Esophagus (tissue), 2 donors: Measurements from ENCODE around the gene NPAS3. TPM values are rescaled to one million over a fixed set of nuclear protein-coding genes. Genes with fewer than 3 reads are reported as not detected.

Experiments used
- H3K27ac ChIP-seq, 2 donors: one replicate each; pipeline ENCODE4 v1.5.1; 2013; ENCODE audit warnings: low read depth in 2 of 2, mild to moderate bottlenecking in 2 of 2, inconsistent platforms in 1 of 2, low read length in 1 of 2, moderate library complexity in 1 of 2
- H3K27me3 ChIP-seq, 2 donors: one replicate each; pipeline ENCODE4 v1.6.1; 2013; ENCODE audit warnings: low read length in 2 of 2, control low read depth in 1 of 2, mild to moderate bottlenecking in 1 of 2; ENCODE audit not compliant: insufficient read depth in 2 of 2, control insufficient read depth in 1 of 2
- H3K36me3 ChIP-seq, 2 donors: one replicate each; pipeline ENCODE4 v1.6.1; 2013; ENCODE audit warnings: low read length in 1 of 2; ENCODE audit not compliant: control insufficient read depth in 2 of 2, insufficient read depth in 2 of 2
- H3K4me1 ChIP-seq, 2 donors: one replicate each; pipeline ENCODE4 v1.6.1; 2013; ENCODE audit warnings: low read length in 1 of 2; ENCODE audit not compliant: control insufficient read depth in 2 of 2, insufficient read depth in 2 of 2
- H3K4me3 ChIP-seq, 2 donors: one replicate each; pipeline ENCODE4 v1.5.1; 2013; ENCODE audit warnings: low read length in 2 of 2, mild to moderate bottlenecking in 2 of 2, low read depth in 1 of 2, moderate library complexity in 1 of 2
- H3K9me3 ChIP-seq, 2 donors: one replicate each; pipeline ENCODE4 v1.6.1; 2013; ENCODE audit warnings: mild to moderate bottlenecking in 2 of 2, low read depth in 1 of 2, low read length in 1 of 2, moderate library complexity in 1 of 2; ENCODE audit not compliant: control insufficient read depth in 2 of 2, insufficient read depth in 1 of 2
- WGBS, 2 donors: extraction: QIAGEN DNeasy Blood & Tissue Kit; methylation state at CpG; one replicate each; pipeline ENCODE4 v1.1.7; 2013; 5-methylcytosine and 5-hydroxymethylcytosine counted together
- polyA plus RNA-seq, 2 donors: library from polyadenylated mRNA; stranded (reverse); fragments of 200-250 nt; gene quantifications; one replicate each; pipeline ENCODE4 v1.2.3, GENCODE V29; 2013
- donor health status: healthy with polysubstance abuse.
- donor health status: Bipolar disorder and iron deficiency.

NPAS3 gene
- polyA plus RNA-seq, 2 donors, result 0.08 to 0.13 TPM

GRCh38 chr14:33464254-33464962 lies 525.7 kb downstream of the NPAS3 start:
- H3K4me1 ChIP-seq, result no peaks in the 10 kb centered on the region
- no peak overlapping the region for H3K4me3 ChIP-seq
- no peak overlapping the region for H3K27ac ChIP-seq
- H3K9me3 ChIP-seq, result no peaks in the 10 kb centered on the region
- WGBS, 2 donors, result 78 to 82% methylated on average over 10 of the region's 10 CpGs
- H3K36me3 ChIP-seq, result no peaks in the 10 kb centered on the region
- no peaks in the 10 kb centered on the region for H3K27me3 ChIP-seq

- H3K27me3 ChIP-seq, result no peaks in the 10 kb centered on the region
- H3K9me3 ChIP-seq, result no peaks in the 10 kb centered on the region
- H3K36me3 ChIP-seq, result no peaks in the 10 kb centered on the region
- no peak overlapping the region for H3K27ac ChIP-seq
- H3K4me1 ChIP-seq, result no peaks in the 10 kb centered on the region
- H3K4me3 ChIP-seq, result no peak overlapping the region
- 81 to 82% methylated on average over 10 of the region's 10 CpGs for WGBS, 2 donors
Measured at GRCh38 chr14:33465846-33466700, 527.4 kb downstream of the NPAS3 start.

- Histone ChIP-seq H3K9me3 (no peaks in the 10 kb centered on the region), H3K27ac (no peak overlapping the region), H3K4me1 (no peaks in the 10 kb centered on the region), H3K36me3 (no peaks in the 10 kb centered on the region), H3K4me3 (no peak overlapping the region), H3K27me3 (no peaks in the 10 kb centered on the region)
- 91 to 92% methylated on average over 4 of the region's 4 CpGs for WGBS, 2 donors
Measured at GRCh38 chr14:33467971-33468370, 529.3 kb downstream of the NPAS3 start.

- Histone ChIP-seq H3K4me1 (no peaks in the 10 kb centered on the region), H3K4me3 (no peak overlapping the region), H3K36me3 (no peaks in the 10 kb centered on the region), H3K27ac (no peak overlapping the region), H3K9me3 (no peaks in the 10 kb centered on the region), H3K27me3 (no peaks in the 10 kb centered on the region)
- 61% methylated on average over 1 of the region's 1 CpG for WGBS, 2 donors
Measured at GRCh38 chr14:33469898-33470297, 531.2 kb downstream of the NPAS3 start.

- WGBS, 2 donors, result 98 to 99% methylated on average over 6 of the region's 6 CpGs
- Histone ChIP-seq H3K36me3 (no peaks in the 10 kb centered on the region), H3K27me3 (no peaks in the 10 kb centered on the region), H3K27ac (no peak overlapping the region), H3K4me3 (no peak overlapping the region), H3K9me3 (no peaks in the 10 kb centered on the region), H3K4me1 (no peaks in the 10 kb centered on the region)
Measured at GRCh38 chr14:33471776-33472175, 533.1 kb downstream of the NPAS3 start.

GRCh38 chr14:33475623-33476022 lies 536.9 kb downstream of the NPAS3 start:
- no peaks in the 10 kb centered on the region for H3K4me1 ChIP-seq
- WGBS, 2 donors, result 68 to 69% methylated on average over 4 of the region's 4 CpGs
- no peaks in the 10 kb centered on the region for H3K27me3 ChIP-seq
- no peak overlapping the region for H3K4me3 ChIP-seq
- H3K27ac ChIP-seq, result no peak overlapping the region
- no peaks in the 10 kb centered on the region for H3K9me3 ChIP-seq
- H3K36me3 ChIP-seq, result no peaks in the 10 kb centered on the region

GRCh38 chr14:33477797-33478196 lies 539.1 kb downstream of the NPAS3 start:
- Histone ChIP-seq H3K4me1 (no peaks in the 10 kb centered on the region), H3K4me3 (no peak overlapping the region), H3K9me3 (no peaks in the 10 kb centered on the region), H3K36me3 (no peaks in the 10 kb centered on the region), H3K27me3 (no peaks in the 10 kb centered on the region), H3K27ac (no peak overlapping the region)
- 52 to 68% methylated on average over 3 of the region's 3 CpGs for WGBS, 2 donors

- WGBS, 2 donors, result 75 to 88% methylated on average over 9 of the region's 9 CpGs
- no peaks in the 10 kb centered on the region for H3K27me3 ChIP-seq
- H3K27ac ChIP-seq, result no peak overlapping the region
- no peaks in the 10 kb centered on the region for H3K4me1 ChIP-seq
- H3K36me3 ChIP-seq, result no peaks in the 10 kb centered on the region
- no peaks in the 10 kb centered on the region for H3K9me3 ChIP-seq
- H3K4me3 ChIP-seq, result no peak overlapping the region
Measured at GRCh38 chr14:33480071-33480886, 541.6 kb downstream of the NPAS3 start.

GRCh38 chr14:33480887-33481184 lies 542.2 kb downstream of the NPAS3 start:
- H3K9me3 ChIP-seq, result no peaks in the 10 kb centered on the region
- H3K4me3 ChIP-seq, result no peak overlapping the region
- no peak overlapping the region for H3K27ac ChIP-seq
- no peaks in the 10 kb centered on the region for H3K27me3 ChIP-seq
- H3K4me1 ChIP-seq, result no peaks in the 10 kb centered on the region
- no peaks in the 10 kb centered on the region for H3K36me3 ChIP-seq
- WGBS, 2 donors, result 85 to 90% methylated on average over 3 of the region's 3 CpGs
